PFSK-1 (cell line): ENCODE measurements around the gene ABCC12.

Source experiments
- POLR2AphosphoS5 ChIP-seq: IDR thresholded peaks from 2 replicates; pipeline ENCODE4 v1.6.1; 2012; ENCODE audit warnings: low read depth, mild to moderate bottlenecking, control low read depth, low read length, moderate library complexity
- TF ChIP-seq, protein P1 (sequence below), 2 experiments: IDR thresholded peaks; 2 replicates each; pipeline versions ENCODE4 v1.6.1 to v1.8.0; 2011 to 2012; ENCODE audit warnings: low read depth in 2 of 2, low read length in 2 of 2, control low read depth in 1 of 2, inconsistent platforms in 1 of 2, mild to moderate bottlenecking in 1 of 2, moderate library complexity in 1 of 2; ENCODE audit not compliant: insufficient read depth in 1 of 2

DNA sequence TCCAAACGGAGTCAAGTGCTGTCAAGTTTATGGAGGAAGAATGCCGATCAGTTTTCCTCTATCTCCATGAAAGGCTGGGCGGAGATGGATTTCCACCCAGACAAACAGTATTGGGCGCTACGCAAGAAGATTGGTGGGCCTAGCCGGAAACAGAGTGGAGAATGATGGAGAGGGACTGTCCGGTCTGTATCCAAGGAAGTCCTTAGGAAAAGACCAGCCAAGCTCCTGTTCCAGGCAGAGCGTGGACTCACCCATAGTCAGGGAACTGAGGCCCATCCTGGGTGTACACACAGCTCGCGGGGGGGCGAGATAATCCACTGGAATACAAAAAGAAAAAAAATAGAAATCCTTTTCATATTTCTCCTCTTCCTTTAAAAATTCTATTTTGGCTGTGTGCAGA lies 1.5 kb upstream of the ABCC12 start:
- no peak for TF ChIP-seq POLR2AphosphoS5
- TF ChIP-seq, protein P1, sequence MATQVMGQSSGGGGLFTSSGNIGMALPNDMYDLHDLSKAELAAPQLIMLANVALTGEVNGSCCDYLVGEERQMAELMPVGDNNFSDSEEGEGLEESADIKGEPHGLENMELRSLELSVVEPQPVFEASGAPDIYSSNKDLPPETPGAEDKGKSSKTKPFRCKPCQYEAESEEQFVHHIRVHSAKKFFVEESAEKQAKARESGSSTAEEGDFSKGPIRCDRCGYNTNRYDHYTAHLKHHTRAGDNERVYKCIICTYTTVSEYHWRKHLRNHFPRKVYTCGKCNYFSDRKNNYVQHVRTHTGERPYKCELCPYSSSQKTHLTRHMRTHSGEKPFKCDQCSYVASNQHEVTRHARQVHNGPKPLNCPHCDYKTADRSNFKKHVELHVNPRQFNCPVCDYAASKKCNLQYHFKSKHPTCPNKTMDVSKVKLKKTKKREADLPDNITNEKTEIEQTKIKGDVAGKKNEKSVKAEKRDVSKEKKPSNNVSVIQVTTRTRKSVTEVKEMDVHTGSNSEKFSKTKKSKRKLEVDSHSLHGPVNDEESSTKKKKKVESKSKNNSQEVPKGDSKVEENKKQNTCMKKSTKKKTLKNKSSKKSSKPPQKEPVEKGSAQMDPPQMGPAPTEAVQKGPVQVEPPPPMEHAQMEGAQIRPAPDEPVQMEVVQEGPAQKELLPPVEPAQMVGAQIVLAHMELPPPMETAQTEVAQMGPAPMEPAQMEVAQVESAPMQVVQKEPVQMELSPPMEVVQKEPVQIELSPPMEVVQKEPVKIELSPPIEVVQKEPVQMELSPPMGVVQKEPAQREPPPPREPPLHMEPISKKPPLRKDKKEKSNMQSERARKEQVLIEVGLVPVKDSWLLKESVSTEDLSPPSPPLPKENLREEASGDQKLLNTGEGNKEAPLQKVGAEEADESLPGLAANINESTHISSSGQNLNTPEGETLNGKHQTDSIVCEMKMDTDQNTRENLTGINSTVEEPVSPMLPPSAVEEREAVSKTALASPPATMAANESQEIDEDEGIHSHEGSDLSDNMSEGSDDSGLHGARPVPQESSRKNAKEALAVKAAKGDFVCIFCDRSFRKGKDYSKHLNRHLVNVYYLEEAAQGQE (IDR thresholded peaks at IDR 0.05; ENCODE audit: insufficient read depth in 1 of 2, low read depth in 2 of 2, low read length in 2 of 2), result no peak
